ENCODE measurements around the gene GJA1. TPM values are rescaled to one million over a fixed set of nuclear protein-coding genes. Genes with fewer than 3 reads are reported as not detected.

GJA1 gene
- polyA plus RNA-seq, 12 donors, result 50.7 to 210 (median 67.2) TPM; not detected in 1

GRCh38 chr6:121480099-121480713 is 44.8 kb downstream of the GJA1 start:
- no peak for DNase-seq

- DNase-seq, result no peak
Measured at GRCh38 chr6:121482004-121482693, 46.7 kb downstream of the GJA1 start.

GRCh38 chr6:121482751-121483150 is 47.3 kb downstream of the GJA1 start:
- no peak for DNase-seq

- DNase-seq, result peak; percentile 32
Measured at GRCh38 chr6:121485359-121485811, 49.9 kb downstream of the GJA1 start.

- DNase-seq, result no peak
Measured at GRCh38 chr6:121491576-121491975, 56.1 kb downstream of the GJA1 start.

GRCh38 chr6:121492536-121492935 is 57.1 kb downstream of the GJA1 start:
- no peak for DNase-seq

GRCh38 chr6:121497970-121498375 is 62.5 kb downstream of the GJA1 start:
- DNase-seq, result no peak

- DNase-seq, result no peak
Measured at GRCh38 chr6:121498481-121499276, 63.2 kb downstream of the GJA1 start.

Other genes starting within 250 kb of the GJA1 start
- gene TBC1D32, start 101.2 kb upstream of the GJA1 start, polyA plus RNA-seq (ENCODE audit: insufficient read length in 12 of 12), result 10 to 100 TPM in 1 of 12 donors, 1 to 10 TPM in 10, not detected in 1; 3.9 to 15.9 (median 7.2) TPM

Data from muscle of arm (tissue), 12 donors.